Ovary (tissue), 10 donors: ENCODE results near the gene AMIGO1. TPM values are rescaled to one million over a fixed set of nuclear protein-coding genes. Genes with fewer than 3 reads are reported as not detected.

Source experiments
- DNase-seq, 5 donors: peaks; one replicate each; pipeline ENCODE4 v3.0.0-alpha.2; 2019 to 2020
- H3K27ac ChIP-seq, 2 donors: fragments of 200-600 bp; one replicate each; pipeline versions ENCODE4 v1.5.1 to v1.8.0; 2019 to 2022
- H3K27me3 ChIP-seq: fragments of 200-600 bp; one replicate; pipeline ENCODE4 v1.8.0; 2022
- H3K36me3 ChIP-seq: fragments of 200-600 bp; sonication (generic); one replicate; pipeline ENCODE4 v1.5.1; 2019
- H3K4me1 ChIP-seq: one replicate; pipeline ENCODE4 v1.8.1; 2013; ENCODE audit warnings: mild to moderate bottlenecking, moderate library complexity; ENCODE audit not compliant: insufficient read depth
- H3K4me3 ChIP-seq: fragments of 200-600 bp; sonication (generic); one replicate; pipeline ENCODE4 v1.5.1; 2017
- H3K9me3 ChIP-seq, 2 donors: fragments of 200-600 bp in 1 of 2; sonication (generic) in 1 of 2; one replicate each; pipeline versions ENCODE4 v1.5.1 to v1.8.1; 2013 to 2019; ENCODE audit warnings: mild to moderate bottlenecking in 1 of 2, moderate library complexity in 1 of 2
- CTCF ChIP-seq, 3 donors: fragments of 450-650 bp in 2 of 3; fragments of 200-600 bp in 1 of 3; IDR thresholded peaks; one replicate each; pipeline versions ENCODE4 v1.5.1 to v1.8.0; 2016 to 2022; ENCODE audit warnings: antibody characterized with exemption in 3 of 3, mild to moderate bottlenecking in 1 of 3
- EP300 ChIP-seq: sonication (generic); formaldehyde crosslinking; IDR thresholded peaks from one replicate; pipeline ENCODE4 v1.6.1; 2017; ENCODE audit warnings: antibody characterized with exemption
- POLR2A ChIP-seq: fragments of 450-650 bp; IDR thresholded peaks from one replicate; pipeline ENCODE4 v1.6.1; 2017; ENCODE audit warnings: antibody characterized with exemption, mild to moderate bottlenecking, moderate library complexity
- WGBS, 3 donors: extraction: QIAGEN DNeasy Blood & Tissue Kit in 1 of 3; methylation state at CpG; one replicate each; pipeline versions ENCODE4 v1.1.5 to v1.1.7; 2013 to 2017; 5-methylcytosine and 5-hydroxymethylcytosine counted together
- intact Hi-C, 4 donors: fragments of 100-400 bp; cut with DNase I; formaldehyde crosslinking; loops; one replicate each; pipeline versions ENCODE4 v1.11.0 to v1.15.1; 2022 to 2023
- long read RNA-seq, 3 donors: library from polyadenylated mRNA in 2 of 3; unstranded in 2 of 3; transcript quantifications; one replicate each; pipeline ENCODE4 v2.0.0 and lab custom pipeline, GENCODE V29; 2021 to 2026
- polyA plus RNA-seq, 2 donors: library from polyadenylated mRNA; stranded (reverse); fragments of 200-250 nt in 1 of 2; fragments of 350-450 nt in 1 of 2; fragmentation: Illumina TruSeq in 1 of 2; extraction: RNeasy Lipid Tissue Mini Kit (QIAGEN cat#74804) in 1 of 2; gene quantifications; one replicate each; pipeline ENCODE4 v1.2.3, GENCODE V29; 2013 to 2014
- total RNA-seq, 7 donors: library from RNA; depleted of rRNA in 2 of 7; stranded (reverse); fragments of >200 nt in 2 of 7; fragmentation: NEBNext Ultra II Directional in 3 of 7; extraction: Animal tissue kit (Norgen Biotek cat#: 25700) in 3 of 7; gene quantifications; one replicate each; pipeline versions ENCODE4 v1.1.0 to v1.2.4, GENCODE V29; 2016 to 2023
- donor health status: DM: no; HTN: no; CAD: no; lungs with moderate emphysema.
- donor health status: DM: no; HTN: no; CAD: no.
- donor health status: Bipolar disorder and iron deficiency.
- donor health status: DM: yes; HTN: yes; CAD: no.
- donor health status: DM: no; HTN: no; CAD: no.
- donor health status: DM: yes; HTN: yes; CAD: no.

AMIGO1 gene
- total RNA-seq (10 to 100 TPM in 5 of 7 donors, 1 to 10 TPM in 2; 7.4 to 16.1 (median 10.8) TPM), polyA plus RNA-seq (10 to 100 TPM in 1 of 2 donors, 1 to 10 TPM in 1; 6.3 to 18.0 TPM)
- long read RNA-seq, donor 1, full-length matches to known transcripts: 4 of 13 reads
- long read RNA-seq, donor 1, partial matches to known transcripts: 2 of 13 reads
- long read RNA-seq, donor 1, other reads (novel, unspliced or antisense): 7 of 13 reads
- long read RNA-seq, donor 2, full-length matches to known transcripts: 5 of 5 reads
- long read RNA-seq, donor 2, partial matches to known transcripts: 0 of 5 reads
- long read RNA-seq, donor 2, other reads (novel, unspliced or antisense): 0 of 5 reads
- long read RNA-seq, donor 3, full-length matches to known transcripts: 29 of 40 reads
- long read RNA-seq, donor 3, partial matches to known transcripts: 11 of 40 reads
- long read RNA-seq, donor 3, other reads (novel, unspliced or antisense): 0 of 40 reads

GRCh38 chr1:109509176-109510134 is at the start of gene AMIGO1:
Gene AMIGO1, minus strand, starts transcription at chr1:109509727. Its CDS starts 815 bp downstream, at chr1:109508912.
- peak within 1 kb of the TSS; percentile 54 for H3K4me3 ChIP-seq
- H3K9me3 ChIP-seq: no peaks in the 10 kb centered on the region
- H3K36me3 ChIP-seq: no peaks in the 10 kb centered on the region
- WGBS, 3 donors: 1 to 2% (median 1%) methylated on average over 60 to 100 of the region's 100 CpGs
- peaks cover 11% of the 10 kb centered on the region for H3K4me1 ChIP-seq
- intact Hi-C loops: no loop called here
- no peak for TF ChIP-seq POLR2A
- no peak for TF ChIP-seq CTCF (IDR thresholded peaks at IDR 0.05)
- TF ChIP-seq EP300: no peak
- H3K27me3 ChIP-seq: no peaks in the 10 kb centered on the region
- H3K27ac ChIP-seq: peak within 1 kb of the TSS; percentile 33 to 73
- peak; percentile 71 to 85 (median 78) for DNase-seq

GRCh38 chr1:109557520-109557919 is 48.0 kb upstream of the AMIGO1 start:
- Histone ChIP-seq H3K9me3 (no peaks in the 10 kb centered on the region), H3K27me3 (no peaks in the 10 kb centered on the region), H3K27ac (no peak overlapping the region), H3K36me3 (no peaks in the 10 kb centered on the region), H3K4me3 (no peak overlapping the region), H3K4me1 (peaks cover 3% of the 10 kb centered on the region)
- intact Hi-C loops: loop anchor here in 1 of 4 donors (10.0 kb wide), 1 partner anchor 427 kb away; the partner anchor contains the start of gene AHCYL1
- WGBS, 3 donors: 94 to 96% (median 95%) methylated on average over 5 of the region's 5 CpGs
- no peak for DNase-seq
- TF ChIP-seq CTCF (IDR thresholded peaks at IDR 0.05) (no peak), POLR2A (no peak), EP300 (no peak)

- Histone ChIP-seq H3K4me1 (peaks cover 3% of the 10 kb centered on the region), H3K36me3 (no peaks in the 10 kb centered on the region), H3K9me3 (no peaks in the 10 kb centered on the region), H3K27ac (no peak overlapping the region), H3K4me3 (no peak overlapping the region), H3K27me3 (no peaks in the 10 kb centered on the region)
- 93 to 95% (median 94%) methylated on average over 2 of the region's 2 CpGs for WGBS, 3 donors
- TF ChIP-seq EP300 (no peak), CTCF (IDR thresholded peaks at IDR 0.05) (no peak), POLR2A (no peak)
- no peak for DNase-seq
- intact Hi-C loops: loop anchor here in 1 of 4 donors (10.0 kb wide), 1 partner anchor 428 kb away; the partner anchor contains the start of gene AHCYL1
These were observed 47.0 kb upstream of the AMIGO1 start for GRCh38 chr1:109556563-109556962.
